Measurements from ENCODE around the gene NR4A2. TPM values are rescaled to one million over a fixed set of nuclear protein-coding genes. Genes with fewer than 3 reads are reported as not detected.

Gene NR4A2
- polyA plus RNA-seq, 1 experiment = 0.93 TPM

GRCh38 chr2:156343096-156343939, 10.8 kb upstream of the NR4A2 start:
- no peak for TF ChIP-seq CTCF (IDR thresholded peaks at IDR 0.05; ENCODE audit: low read depth, low read length)
- Histone ChIP-seq H3K27me3 (ENCODE audit: control insufficient read depth, insufficient read depth, low read length) (no peaks in the 10 kb centered on the region), H3K9me3 (ENCODE audit: control insufficient read depth, insufficient read depth, low read length) (no peaks in the 10 kb centered on the region; the same call in 1 of the 2 replicates), H3K27ac (ENCODE audit: low read depth, low read length) (peak overlapping the region; percentile 86), H3K4me3 (ENCODE audit: low read depth, low read length) (peak overlapping the region; percentile 70)
- ChIA-PET POLR2A (interaction anchor here (0.5 to 1.5 kb wide), 5 partner anchors 10 to 921 kb away, joined by 3 to 4 read pairs (median 3); no protein-coding TSS in a partner anchor), CTCF (interaction anchor here (1.5 to 2.6 kb wide), 3 partner anchors 8 to 246 kb away, joined by 4 to 13 read pairs (median 12); no protein-coding TSS in a partner anchor)
- DNase-seq (ENCODE audit: low read depth, low spot score) = no peak

- ChIA-PET POLR2A (interaction anchor here (0.5 to 1.5 kb wide), 5 partner anchors 9 to 922 kb away, joined by 3 to 4 read pairs (median 3); no protein-coding TSS in a partner anchor), CTCF (interaction anchor here (1.5 to 2.6 kb wide), 3 partner anchors 8 to 247 kb away, joined by 4 to 13 read pairs (median 12); no protein-coding TSS in a partner anchor)
- H3K27ac ChIP-seq (ENCODE audit: low read depth, low read length) = peak overlapping the region; percentile 100
- peak overlapping the region; percentile 82 for H3K4me3 ChIP-seq (ENCODE audit: low read depth, low read length)
- TF ChIP-seq CTCF (IDR thresholded peaks at IDR 0.05; ENCODE audit: low read depth, low read length) = no peak
- H3K27me3 ChIP-seq (ENCODE audit: control insufficient read depth, insufficient read depth, low read length) = no peaks in the 10 kb centered on the region
- H3K9me3 ChIP-seq (ENCODE audit: control insufficient read depth, insufficient read depth, low read length) = no peaks in the 10 kb centered on the region; the same call in 1 of the 2 replicates
- peak; percentile 84 for DNase-seq (ENCODE audit: low read depth, low spot score)
Observed at GRCh38 chr2:156342254-156343095, 10.0 kb upstream of the NR4A2 start.

- TF ChIP-seq CTCF (IDR thresholded peaks at IDR 0.05; ENCODE audit: low read depth, low read length) = no peak
- no peaks in the 10 kb centered on the region; the same call in 1 of the 2 replicates for H3K9me3 ChIP-seq (ENCODE audit: control insufficient read depth, insufficient read depth, low read length)
- H3K4me3 ChIP-seq (ENCODE audit: low read depth, low read length) = peak overlapping the region; percentile 82
- H3K27ac ChIP-seq (ENCODE audit: low read depth, low read length) = peak overlapping the region; percentile 100
- ChIA-PET CTCF (interaction anchor here (0.9 to 2.3 kb wide), 4 partner anchors 22 to 248 kb away, joined by 3 to 13 read pairs (median 8); no protein-coding TSS in a partner anchor), POLR2A (interaction anchor here (0.6 to 1.5 kb wide), 2 partner anchors 8 to 59 kb away, joined by 4 read pairs; no protein-coding TSS in a partner anchor)
- DNase-seq (ENCODE audit: low read depth, low spot score) = peak; percentile 89
- H3K27me3 ChIP-seq (ENCODE audit: control insufficient read depth, insufficient read depth, low read length) = no peaks in the 10 kb centered on the region
Observed at GRCh38 chr2:156341452-156342253, 9.1 kb upstream of the NR4A2 start.

GRCh38 chr2:156340804-156341451, 8.4 kb upstream of the NR4A2 start:
- CTCF ChIA-PET = interaction anchor here (0.9 to 2.3 kb wide), 3 partner anchors 58 to 853 kb away, joined by 3 to 13 read pairs (median 4); no protein-coding TSS in a partner anchor
- TF ChIP-seq CTCF (IDR thresholded peaks at IDR 0.05; ENCODE audit: low read depth, low read length) = no peak
- POLR2A ChIA-PET = interaction anchor here (0.6 kb wide), 1 partner anchor 60 kb away, joined by 4 read pairs; no protein-coding TSS in a partner anchor
- DNase-seq (ENCODE audit: low read depth, low spot score) = no peak
- Histone ChIP-seq H3K27me3 (ENCODE audit: control insufficient read depth, insufficient read depth, low read length) (no peaks in the 10 kb centered on the region), H3K9me3 (ENCODE audit: control insufficient read depth, insufficient read depth, low read length) (no peaks in the 10 kb centered on the region; the same call in 1 of the 2 replicates), H3K27ac (ENCODE audit: low read depth, low read length) (peak overlapping the region; percentile 100), H3K4me3 (ENCODE audit: low read depth, low read length) (peak overlapping the region; percentile 82)
